AG20443 (cell line): ENCODE results near the gene OLFML2A.
"Not testable (repeated sequence)": the region's sequence is repeated elsewhere in the genome, so short reads cannot be mapped to it uniquely, and the experiment has no call there.

ENCODE experiments used
- DNase-seq: peaks from one replicate; pipeline ENCODE4 v3.0.0; 2012; ENCODE audit warnings: low spot score, mixed read lengths

Gene OLFML2A

DNA sequence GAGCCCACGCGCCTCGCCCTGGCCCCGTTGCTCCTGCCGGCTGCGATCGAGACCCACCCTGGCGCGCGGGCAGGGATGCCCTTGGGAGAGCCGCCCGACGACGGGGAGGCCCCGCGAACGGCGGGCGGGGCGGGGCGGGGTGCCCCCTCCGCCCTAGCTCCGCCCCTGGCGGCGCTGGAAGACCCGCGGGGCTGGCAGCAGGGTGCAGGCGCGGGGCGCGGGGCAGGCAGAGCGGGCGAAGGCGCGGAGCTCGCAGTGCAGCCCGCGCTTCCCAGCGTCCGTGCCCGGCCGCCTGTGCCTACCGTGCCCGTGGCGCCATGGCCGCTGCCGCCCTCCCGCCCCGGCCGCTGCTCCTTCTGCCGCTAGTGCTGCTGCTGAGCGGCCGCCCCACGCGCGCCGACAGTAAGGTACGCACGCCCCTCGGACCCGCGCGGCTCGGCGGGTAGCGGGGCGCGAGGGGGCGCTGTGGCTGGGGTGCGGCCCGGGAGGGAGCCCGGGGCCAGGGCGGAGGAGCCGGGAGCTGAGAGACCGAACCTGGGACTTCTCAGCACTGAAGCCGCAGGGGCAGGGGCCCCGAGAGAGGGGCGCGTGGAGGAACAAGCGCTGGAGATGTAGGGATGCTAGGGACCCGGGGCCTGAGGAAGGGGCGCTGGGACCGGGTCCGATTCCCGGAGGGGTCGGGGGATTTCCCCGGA lies at the start of gene OLFML2A:
Gene OLFML2A, plus strand, starts transcription at position 180 of the 695 bp plus-strand sequence. Its CDS starts 138 bp downstream, at position 318.
- DNase-seq: peak; percentile 53

DNA sequence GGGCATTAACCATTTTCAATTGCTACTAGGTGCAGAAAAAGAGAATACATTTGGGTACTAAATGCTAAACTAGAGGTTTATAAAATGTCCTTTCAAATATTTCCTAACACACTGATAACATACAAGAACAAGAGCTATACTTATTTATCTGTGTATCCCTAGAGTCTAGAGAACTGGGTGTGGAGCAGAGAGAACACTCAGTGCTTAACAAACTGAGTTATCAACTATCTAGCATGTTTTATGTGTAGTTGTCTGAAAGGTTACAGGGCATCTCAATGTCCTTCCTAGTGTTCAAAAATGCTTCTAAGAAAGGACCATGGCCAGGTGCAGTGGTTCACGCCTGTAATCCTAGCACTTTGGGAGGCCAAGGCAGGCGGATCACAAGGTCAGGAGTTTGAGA lies 46.2 kb upstream of the OLFML2A start:
- DNase-seq: no peak

DNA sequence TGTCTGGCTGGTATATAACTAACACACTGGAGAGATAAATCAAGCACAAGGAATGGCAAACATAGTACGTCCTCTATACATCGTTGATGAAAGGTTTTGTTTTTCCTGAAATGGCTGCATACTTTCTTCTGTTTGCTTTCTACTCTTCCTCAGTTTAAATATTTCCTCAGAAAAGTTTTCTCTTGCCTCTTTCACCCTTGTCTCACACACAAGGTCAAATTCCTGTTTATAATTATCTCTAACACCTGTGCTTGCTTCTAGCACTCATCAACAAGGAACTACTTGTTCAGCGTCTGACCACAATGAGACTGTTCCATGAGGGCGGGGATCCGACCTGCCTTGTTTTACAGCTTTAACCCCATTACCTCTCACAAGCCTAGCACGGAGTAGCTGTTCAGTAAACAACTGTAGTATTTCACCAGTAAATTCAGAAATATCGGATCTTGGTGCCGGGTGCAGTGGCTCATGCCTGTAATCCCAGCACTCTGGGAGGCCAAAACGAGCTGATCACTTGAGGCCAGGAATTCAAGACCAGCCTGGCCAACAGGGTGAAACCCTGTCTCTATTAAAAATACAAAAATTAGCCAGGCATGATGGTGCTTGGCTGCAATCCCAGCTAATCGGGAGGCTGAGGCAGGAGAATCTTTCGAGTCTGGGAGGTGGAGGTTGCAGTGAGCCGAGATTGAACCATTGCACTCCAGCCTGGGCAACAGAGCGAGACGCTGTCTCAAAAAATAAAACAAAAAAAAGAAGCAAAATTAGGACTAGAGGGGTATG lies 42.8 kb upstream of the OLFML2A start:
- no peak for DNase-seq

DNA sequence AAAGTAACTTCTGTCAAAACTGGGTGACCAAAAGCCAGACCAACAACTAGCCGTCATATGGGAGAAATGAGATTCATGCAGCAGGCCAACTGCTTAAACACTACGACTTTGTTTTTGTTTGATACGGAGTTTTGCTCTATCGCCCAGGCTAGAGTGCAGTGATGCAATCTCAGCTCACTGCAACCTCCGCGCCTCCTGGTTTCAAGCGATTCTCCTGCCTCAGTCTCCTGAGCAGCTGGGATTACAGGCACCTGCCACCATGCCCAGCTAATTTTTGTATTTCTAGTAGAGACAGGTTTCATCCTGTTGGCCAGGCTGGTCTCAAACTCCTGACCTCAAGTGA lies 42.2 kb upstream of the OLFML2A start:
- not testable (repeated sequence) for DNase-seq

DNA sequence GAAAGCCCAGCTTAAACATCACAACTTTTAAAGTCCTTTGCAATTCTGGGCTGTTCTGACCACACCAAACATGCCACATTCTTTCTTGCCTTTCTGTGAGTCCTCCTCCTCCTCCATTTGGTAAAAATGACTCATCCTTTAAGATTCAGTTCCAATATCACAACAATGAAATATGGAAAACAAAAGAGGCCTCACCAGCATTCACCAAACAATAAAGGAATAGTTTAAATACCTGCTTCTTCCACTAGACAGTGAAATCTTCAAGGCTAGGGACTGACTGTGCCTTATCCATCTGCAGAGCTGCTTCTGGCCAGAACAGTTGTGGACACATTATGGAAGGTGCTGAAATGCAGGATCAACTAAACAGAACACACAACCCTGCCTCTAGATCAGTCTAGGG lies 41.8 kb upstream of the OLFML2A start:
- peak; percentile 72 for DNase-seq

DNA sequence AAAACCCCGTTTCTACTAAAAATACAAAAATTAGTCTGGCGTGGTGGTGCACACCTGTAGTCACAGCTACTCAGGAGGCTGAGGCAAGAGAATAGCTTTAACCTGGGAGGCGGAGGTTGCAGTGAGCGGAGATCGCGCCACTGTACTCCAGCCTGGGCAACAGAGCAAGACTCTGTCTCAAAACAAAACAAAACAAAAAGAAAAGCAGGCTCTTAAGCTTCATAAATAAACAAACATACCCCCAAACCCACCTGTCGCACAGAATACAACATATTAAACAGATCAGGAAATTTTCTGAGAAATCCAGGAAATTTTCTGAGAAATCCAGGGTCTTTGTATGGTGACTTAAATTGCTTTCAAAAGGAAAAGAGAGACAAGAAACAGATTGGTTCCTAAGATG lies 38.9 kb upstream of the OLFML2A start:
- not testable (repeated sequence) for DNase-seq

DNA sequence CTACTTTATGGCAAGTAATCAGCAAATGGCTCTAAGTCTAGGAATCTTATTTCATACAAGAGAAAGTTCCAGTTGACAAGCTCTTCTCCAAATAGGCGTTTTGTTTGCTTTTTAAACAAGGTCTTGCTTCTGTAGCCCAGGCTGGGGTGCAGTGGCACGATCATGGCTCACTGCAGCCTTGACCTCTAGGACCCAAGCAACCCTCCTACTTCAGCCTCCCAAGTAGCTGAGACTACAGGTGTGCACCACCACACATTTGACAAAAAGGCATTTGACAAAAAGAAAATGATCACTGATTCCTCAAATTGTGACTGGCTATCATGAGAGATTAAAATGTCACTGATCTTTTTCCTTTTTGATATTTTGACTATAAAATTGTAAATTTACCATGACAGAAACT lies 37.6 kb upstream of the OLFML2A start:
- DNase-seq: no peak

DNA sequence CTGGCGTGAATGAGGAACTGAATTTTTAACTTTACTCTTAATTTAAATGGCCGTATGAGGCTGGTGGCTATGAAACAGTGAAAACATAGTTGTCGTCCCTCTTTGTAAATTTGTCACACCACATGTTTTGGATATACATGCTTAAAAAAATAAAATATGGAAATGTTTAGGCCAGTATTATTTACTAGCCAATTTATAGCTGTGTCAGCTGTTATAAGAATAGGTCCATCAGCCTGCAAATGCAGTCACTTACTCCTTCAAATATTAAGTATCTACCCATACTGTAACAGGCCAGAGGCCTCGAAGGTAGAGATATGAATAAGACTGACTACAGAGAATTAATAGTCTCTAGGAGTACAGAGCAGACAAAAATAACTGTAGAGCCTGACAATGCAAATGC lies 35.8 kb upstream of the OLFML2A start:
- no peak for DNase-seq

DNA sequence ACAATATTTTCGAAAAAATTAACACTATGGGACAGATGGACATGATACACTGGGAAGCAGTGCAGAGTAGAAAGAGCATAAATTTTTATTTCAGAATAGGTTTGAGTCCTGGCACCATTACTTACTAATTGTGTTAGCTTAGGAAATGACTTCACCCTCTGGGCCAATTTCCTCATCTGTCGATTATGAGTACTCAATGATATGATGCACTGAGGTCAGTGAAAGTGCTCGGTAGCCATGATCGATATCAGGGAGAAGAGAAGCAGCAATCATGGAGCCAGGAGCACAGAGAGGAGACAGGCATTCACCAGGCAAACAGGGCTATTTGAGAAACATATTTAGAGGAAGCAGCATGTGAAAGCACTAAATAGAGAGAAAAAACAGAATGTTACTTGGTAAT lies 35.3 kb upstream of the OLFML2A start:
- no peak for DNase-seq

DNA sequence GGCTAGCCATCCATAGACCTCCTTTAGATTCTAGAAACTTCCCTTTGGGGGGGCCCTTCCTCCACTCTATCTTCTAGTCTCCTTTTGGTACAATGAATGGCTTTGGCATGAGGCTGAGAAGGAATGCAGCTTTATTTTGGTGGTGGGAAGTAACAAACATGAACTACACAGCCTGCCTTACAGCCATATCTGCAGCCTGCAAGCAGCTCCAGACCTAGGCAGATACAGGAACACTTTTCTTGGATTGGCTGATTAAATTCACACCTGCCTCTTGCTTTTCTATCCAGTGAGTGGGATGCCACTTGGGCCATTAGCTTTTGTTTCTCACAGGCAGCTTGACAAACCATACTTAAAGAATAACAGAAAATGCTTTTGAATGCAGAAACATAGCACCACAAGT lies 34.0 kb upstream of the OLFML2A start:
- DNase-seq: no peak

DNA sequence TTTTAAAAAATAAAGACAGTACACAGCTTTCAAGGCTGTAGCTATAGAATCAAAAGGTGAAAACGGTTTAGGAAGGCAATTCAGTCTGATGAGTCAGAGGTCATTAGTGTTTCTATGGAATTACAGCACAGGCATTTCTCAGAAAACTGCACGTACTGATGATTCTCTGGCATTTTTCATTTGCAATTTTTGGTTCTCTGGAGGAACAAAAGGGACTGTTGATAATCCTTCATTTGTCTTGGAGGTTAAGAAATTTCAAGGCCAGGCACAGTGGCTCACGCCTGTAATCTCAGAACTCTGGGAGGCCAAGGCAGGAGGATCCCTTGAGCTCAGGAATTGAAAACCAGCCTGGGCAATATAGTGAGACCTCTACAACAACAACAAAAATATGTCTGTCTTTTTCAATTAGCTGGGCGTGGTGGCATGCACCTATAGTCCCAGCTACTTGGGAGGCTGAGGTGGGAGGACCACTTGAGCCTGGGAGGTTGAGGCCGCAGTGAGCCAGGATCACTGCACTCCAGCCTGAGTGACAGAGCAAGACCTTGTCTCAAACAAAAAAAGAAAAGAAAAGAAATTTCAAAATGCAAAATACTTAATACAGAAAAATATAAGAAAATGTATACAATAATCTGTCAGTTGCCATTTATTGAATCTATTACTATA lies 33.1 kb upstream of the OLFML2A start:
- no peak for DNase-seq

DNA sequence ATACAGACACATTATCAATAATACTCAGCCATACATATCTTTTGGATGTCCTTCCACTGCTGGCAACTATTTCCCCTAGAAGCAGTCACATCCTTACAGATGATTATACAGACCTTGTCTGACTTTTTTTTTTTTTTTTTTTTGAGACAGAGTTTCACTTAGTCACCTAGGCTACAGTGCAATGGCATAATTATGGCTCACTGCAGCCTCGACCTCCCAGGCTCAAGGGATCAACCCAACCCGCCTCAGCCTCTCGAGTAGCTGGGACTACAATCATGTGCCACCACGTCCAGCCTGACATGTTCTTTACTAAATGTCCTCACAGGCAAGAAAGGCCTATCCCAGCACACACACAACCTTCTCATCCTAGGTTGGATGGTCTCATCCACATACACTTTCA lies 29.9 kb upstream of the OLFML2A start:
- no peak for DNase-seq

DNA sequence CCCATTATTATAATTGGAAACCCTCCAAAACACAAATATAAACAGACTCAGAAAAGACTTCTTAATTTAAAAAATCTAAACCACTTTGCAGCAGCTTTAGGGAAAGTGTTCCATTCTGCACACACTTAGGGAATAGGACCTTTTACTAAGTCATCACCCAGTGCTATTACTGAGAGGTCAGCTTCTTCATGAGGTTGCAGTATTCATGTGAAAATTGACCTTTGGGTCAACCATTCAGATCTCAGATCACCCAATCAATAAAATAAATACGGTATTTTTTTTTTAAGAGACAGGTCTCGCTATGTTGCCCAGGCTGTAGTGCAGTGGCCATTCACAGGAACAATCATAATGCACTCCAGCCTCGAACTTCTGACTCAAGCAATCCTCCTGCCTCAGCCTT lies 27.6 kb upstream of the OLFML2A start:
- no peak for DNase-seq

DNA sequence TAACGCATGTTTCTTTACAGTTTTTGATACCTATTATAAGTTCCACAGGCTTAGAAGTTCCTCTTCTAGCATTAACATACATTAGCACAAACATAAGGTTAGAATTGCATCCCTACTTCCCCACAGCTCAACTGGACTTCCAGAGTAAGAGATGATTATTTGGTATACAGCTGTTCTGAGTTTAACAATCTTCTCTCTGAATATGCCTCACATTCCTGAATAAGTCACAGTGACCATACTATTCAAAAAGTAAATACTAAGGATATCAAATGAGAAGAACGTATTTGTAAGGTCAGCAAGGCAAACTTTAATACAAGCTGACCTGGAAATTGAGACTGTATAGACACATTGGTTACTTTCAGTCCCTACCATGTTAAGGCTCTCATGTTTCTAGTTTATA lies 27.2 kb upstream of the OLFML2A start:
- peak; percentile 17 for DNase-seq

DNA sequence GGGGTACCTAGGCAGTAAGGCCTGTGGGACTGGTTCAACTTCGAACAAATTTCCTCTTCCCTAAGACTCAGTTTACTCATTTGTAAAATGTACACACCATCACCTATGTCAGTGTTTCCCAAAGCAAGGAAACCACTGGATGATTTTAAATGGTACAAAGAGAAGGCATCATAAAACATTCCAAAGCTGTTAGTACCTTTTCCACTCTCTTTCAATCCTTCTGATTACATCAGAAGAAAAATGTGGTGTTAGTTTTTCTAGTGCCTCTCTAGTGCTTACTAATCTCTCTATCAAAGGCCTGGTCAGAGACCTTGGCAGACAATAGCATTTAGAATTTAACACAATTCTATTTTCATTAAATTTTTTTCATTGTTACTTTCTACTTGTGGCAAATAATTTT lies 24.0 kb upstream of the OLFML2A start:
- peak; percentile 74 for DNase-seq

DNA sequence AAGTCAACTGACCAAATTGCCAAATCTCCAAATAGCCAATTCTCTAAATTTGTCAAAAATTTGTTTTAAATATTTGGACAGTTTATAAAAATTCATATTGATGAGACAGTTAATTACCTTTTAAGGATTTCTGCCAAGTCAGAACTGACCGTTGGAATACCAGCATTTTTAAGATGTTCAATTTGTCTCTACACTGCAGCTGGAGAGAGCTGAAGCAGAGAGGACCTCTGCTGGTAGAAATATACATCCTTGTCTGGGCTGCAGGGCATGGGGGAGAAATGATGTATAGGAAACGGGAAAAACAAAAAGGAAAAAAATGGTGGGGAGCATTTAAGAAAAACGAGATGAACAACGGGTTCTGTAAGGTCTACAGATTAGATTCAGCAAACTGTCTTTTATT lies 22.6 kb upstream of the OLFML2A start:
- DNase-seq: peak; percentile 34

DNA sequence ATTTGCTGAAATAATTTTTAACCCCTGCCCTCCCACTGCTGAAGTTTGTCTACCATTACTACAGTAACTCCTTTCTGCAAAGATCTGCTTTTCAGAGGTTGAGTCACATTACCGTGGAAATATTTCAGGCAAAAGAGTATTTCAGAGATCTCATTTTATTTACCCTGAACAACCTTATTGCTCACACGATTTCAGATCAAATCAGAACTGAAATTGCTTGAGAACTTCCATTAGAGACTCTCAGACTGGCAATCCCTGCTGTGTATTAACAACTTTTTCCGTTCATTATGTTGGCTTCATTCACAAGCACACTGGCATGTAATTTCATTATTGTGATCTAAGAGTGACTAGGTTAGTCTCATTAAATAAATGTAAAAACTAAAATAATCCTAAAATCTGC lies 21.9 kb upstream of the OLFML2A start:
- DNase-seq: no peak

DNA sequence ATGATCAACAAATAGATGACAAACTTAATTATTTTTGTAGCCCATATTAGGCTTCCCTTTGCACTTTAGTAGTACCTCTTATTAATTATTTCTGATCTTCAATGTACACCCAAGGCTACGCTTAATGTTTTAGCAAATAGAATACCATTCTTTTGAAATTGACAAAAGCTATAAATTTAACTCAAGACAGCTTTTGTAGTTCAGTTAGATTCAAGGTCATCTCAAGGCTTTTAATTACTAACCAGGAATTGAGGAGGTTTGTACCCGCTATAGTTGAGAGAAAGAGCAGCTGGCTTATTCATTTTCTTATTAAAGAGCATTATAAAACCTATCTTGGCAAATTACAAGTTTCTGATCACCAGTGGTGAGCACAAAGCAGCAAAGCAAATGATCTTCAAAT lies 20.9 kb upstream of the OLFML2A start:
- DNase-seq: no peak

DNA sequence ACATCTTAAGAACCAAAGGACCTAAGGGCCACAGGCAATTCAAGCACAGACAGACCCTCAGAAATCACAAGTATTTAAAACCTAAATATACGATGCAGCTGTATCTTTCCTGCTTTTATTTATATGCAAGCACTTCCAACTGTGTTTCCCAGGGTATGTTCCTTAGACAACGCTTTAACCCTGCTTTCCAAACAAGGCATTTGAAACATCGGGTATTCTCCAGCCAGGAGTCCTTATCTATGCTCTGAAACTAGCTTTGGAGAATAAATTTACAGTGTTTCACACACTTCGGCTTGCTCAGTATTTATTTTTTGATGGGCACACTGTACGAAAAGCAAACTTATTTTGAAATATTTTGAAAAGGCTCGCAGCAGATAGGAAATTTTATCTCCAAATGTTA lies 19.3 kb upstream of the OLFML2A start:
- DNase-seq: no peak

DNA sequence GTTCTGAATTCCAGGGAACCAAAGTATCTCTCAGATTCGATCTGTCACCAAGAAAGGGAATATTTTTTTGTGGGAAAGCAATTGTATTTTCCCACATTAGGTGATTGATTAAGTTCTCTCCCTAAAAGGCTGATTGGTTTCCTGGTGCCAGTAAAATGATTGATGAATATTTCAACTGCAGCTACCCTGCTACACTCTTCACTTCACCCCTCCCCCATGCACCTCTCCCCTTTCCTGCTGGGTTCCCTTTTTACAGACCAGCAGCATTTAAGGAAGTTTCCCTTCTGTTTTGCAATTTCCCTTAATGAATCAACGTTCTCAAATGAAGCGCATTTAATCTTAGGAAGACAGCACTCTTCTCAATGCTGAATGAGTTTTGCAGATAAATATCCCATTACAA lies 18.9 kb upstream of the OLFML2A start:
- DNase-seq: no peak

DNA sequence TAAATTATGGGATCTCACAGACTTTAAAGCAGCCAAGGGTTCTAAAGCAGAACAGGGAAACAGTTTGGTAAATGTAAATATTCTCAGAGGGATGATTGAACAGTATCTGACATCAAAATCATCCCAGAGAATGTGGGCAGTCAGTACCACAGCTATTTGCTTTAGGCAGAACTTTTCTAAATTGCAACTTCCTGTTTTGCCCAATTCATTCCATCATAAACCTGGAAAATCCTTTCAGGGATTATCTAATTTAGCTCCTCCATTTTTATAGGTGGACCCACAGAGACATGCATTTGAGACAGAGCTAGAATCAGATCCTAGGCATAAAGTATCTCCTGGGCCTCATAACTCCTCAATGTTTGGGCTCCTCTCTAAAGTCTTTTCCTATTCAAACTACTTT lies 18.2 kb upstream of the OLFML2A start:
- no peak for DNase-seq

DNA sequence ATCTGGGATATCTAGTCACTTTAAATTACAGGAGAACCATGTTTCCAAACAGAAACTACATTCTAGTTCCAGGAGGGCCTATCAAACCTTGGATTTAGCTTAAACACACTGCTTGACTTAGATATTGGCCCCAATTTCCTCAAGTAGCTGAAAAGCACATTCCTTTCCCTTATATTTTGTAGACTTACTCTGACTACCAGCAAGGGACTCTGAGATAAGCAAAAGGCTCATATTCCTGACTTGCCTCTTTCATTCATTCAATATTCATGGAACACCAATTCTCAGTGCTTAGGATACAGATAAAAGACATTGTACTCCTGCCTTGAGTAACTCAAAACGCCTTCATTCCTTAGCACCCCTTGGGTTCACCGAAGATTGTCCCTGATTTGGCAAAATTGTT lies 17.6 kb upstream of the OLFML2A start:
- no peak for DNase-seq

DNA sequence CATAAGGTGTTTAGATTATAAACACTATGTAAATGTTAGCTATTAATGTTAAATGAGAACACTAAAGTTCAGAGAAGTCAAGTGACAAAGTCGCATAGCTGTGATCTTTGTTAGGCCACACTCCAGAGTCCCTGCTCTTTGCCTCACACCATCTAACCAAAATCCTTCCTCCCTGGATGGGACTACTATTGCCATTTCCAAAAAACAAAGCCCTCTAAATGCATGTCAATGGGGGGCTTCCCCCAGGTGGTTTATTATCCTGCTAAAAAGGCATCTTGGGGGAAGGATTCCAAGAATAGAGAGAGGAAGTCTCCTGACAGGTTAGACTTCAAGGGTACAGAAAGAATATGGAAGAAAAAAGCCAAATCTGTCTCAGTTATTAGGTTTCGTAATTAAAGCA lies 16.2 kb upstream of the OLFML2A start:
- no peak for DNase-seq
